Keratinocyte (primary cell): ENCODE results near the gene NLK. TPM values are rescaled to one million over a fixed set of nuclear protein-coding genes. Genes with fewer than 3 reads are reported as not detected.

Experiments used
- DNase-seq: peaks from one replicate; pipeline ENCODE4 v3.0.0-alpha.2; 2011; ENCODE audit warnings: low read depth, missing footprints, low spot score
- FAIRE-seq: peaks from 2 replicates; lab custom pipeline; 2011; peaks lifted over from hg19 to GRCh38; lab: Jason Lieb, UNC
- H2AFZ ChIP-seq: 2 replicates; pipeline ENCODE4 v1.6.0; 2012; ENCODE audit warnings: low read length, control low read depth, inconsistent platforms; ENCODE audit not compliant: control insufficient read depth
- H3K27ac ChIP-seq: 2 replicates; pipeline ENCODE4 v1.5.1; 2011; ENCODE audit warnings: low read length; ENCODE audit not compliant: control insufficient read depth, insufficient read depth
- H3K27me3 ChIP-seq: 3 replicates; pipeline ENCODE4 v1.6.0; 2011; ENCODE audit warnings: low read length; ENCODE audit not compliant: control insufficient read depth, insufficient read depth; ENCODE audit errors: extremely low read depth
- H3K36me3 ChIP-seq, 2 experiments: 2 replicates in 1 of 2; 3 replicates in 1 of 2; pipeline ENCODE4 v1.5.1; 2011; ENCODE audit warnings: low read length in 2 of 2, mild to moderate bottlenecking in 1 of 2; ENCODE audit not compliant: control insufficient read depth in 2 of 2, insufficient read depth in 2 of 2; ENCODE audit errors: extremely low read depth in 1 of 2
- H3K4me1 ChIP-seq: 3 replicates; pipeline ENCODE4 v1.5.1; 2011; ENCODE audit warnings: low read length; ENCODE audit not compliant: control insufficient read depth, insufficient read depth; ENCODE audit errors: extremely low read depth
- H3K4me2 ChIP-seq: 3 replicates; pipeline ENCODE4 v1.6.0; 2011; ENCODE audit warnings: low read depth, low read length; ENCODE audit not compliant: control insufficient read depth, insufficient read depth; ENCODE audit errors: extremely low read depth
- H3K4me3 ChIP-seq, 3 experiments: fragments of 200-600 bp in 1 of 3; sonication (generic) in 1 of 3; 2 replicates in 2 of 3; 3 replicates in 1 of 3; pipeline ENCODE4 v1.5.1; 2011 to 2016; ENCODE audit warnings: low read length in 3 of 3, mild to moderate bottlenecking in 3 of 3, control low read depth in 2 of 3, inconsistent platforms in 1 of 3, low read depth in 1 of 3, mixed read lengths in 1 of 3, mixed run types in 1 of 3, moderate library complexity in 1 of 3; ENCODE audit not compliant: control insufficient read depth in 2 of 3, insufficient read depth in 2 of 3; ENCODE audit errors: extremely low read depth in 1 of 3
- H3K79me2 ChIP-seq: 2 replicates; pipeline ENCODE4 v1.6.0; 2012; ENCODE audit warnings: low read length; ENCODE audit not compliant: control insufficient read depth, insufficient read depth
- H3K9ac ChIP-seq: 3 replicates; pipeline ENCODE4 v1.6.0; 2011; ENCODE audit warnings: low read length; ENCODE audit not compliant: control insufficient read depth, insufficient read depth; ENCODE audit errors: extremely low read depth
- H3K9me1 ChIP-seq: 3 replicates; pipeline ENCODE4 v1.6.0; 2011; ENCODE audit warnings: low read length; ENCODE audit not compliant: control insufficient read depth, insufficient read depth; ENCODE audit errors: extremely low read depth
- H3K9me3 ChIP-seq: 2 replicates; pipeline ENCODE4 v1.5.1; 2012; ENCODE audit warnings: low read depth, low read length; ENCODE audit not compliant: control insufficient read depth
- H4K20me1 ChIP-seq: 3 replicates; pipeline ENCODE4 v1.6.0; 2011; ENCODE audit warnings: low read length; ENCODE audit not compliant: control insufficient read depth, insufficient read depth; ENCODE audit errors: extremely low read depth
- CTCF ChIP-seq, 3 experiments: IDR thresholded peaks in 1 of 3; conservative IDR thresholded peaks in 1 of 3; optimal IDR thresholded peaks in 1 of 3; 2 replicates in 2 of 3; 3 replicates in 1 of 3; pipeline versions ENCODE3 to v1.5.1; 2011; ENCODE audit warnings: low read length in 3 of 3, mild to moderate bottlenecking in 3 of 3, moderate library complexity in 2 of 3, control low read depth in 1 of 3, inconsistent platforms in 1 of 3; ENCODE audit not compliant: insufficient read depth in 2 of 3; ENCODE audit errors: extremely low read depth in 1 of 3
- EZH2 ChIP-seq: IDR thresholded peaks from one replicate; pipeline ENCODE4 v1.6.1; 2012; ENCODE audit warnings: inconsistent platforms, mild to moderate bottlenecking, low read length, moderate library complexity
- dilution Hi-C: fragments of 300-500 bp; cut with MboI; formaldehyde crosslinking; loops from one replicate; pipeline ENCODE4 v1.7.0; 2020; ENCODE audit warnings: low sequenced_read_pairs; ENCODE audit not compliant: extremely low pct_ligation_motif_present
- polyA plus RNA-seq, 5 experiments: library from polyadenylated mRNA; depleted of rRNA in 3 of 5; stranded (reverse) in 3 of 5; stranded (forward) in 1 of 5; unstranded in 1 of 5; fragments of >200 nt; gene quantifications; 1 replicate in 1 of 5; 2 replicates in 3 of 5; 3 replicates in 1 of 5; pipeline versions ENCODE4 v1.2.1 to v1.2.3, GENCODE V29; 2011 to 2012; ENCODE audit warnings: missing spikeins in 2 of 5, low read depth in 1 of 5, low replicate concordance in 1 of 5

The NLK gene
- polyA plus RNA-seq, 1 donor (not counting 4 experiments of a cell fraction or from before 2014, with no cell fraction given): 20.9 TPM

- TF ChIP-seq CTCF (optimal IDR thresholded peaks at IDR 0.05 in 1 of 3, IDR thresholded peaks at IDR 0.05 in 1 of 3, conservative IDR thresholded peaks at IDR 0.05 in 1 of 3; ENCODE audit: extremely low read depth in 1 of 3, insufficient read depth in 2 of 3, low read length in 3 of 3) (no peak), EZH2 (no peak)
- no peak overlapping the region for H3K4me2 ChIP-seq
- dilution Hi-C loops: no loop called here
- no peaks in the 10 kb centered on the region for H3K9me1 ChIP-seq
- DNase-seq (no peak), FAIRE-seq (no peak)
- no peak overlapping the region for H3K9ac ChIP-seq
- no peak overlapping the region for H3K4me3 ChIP-seq
- peaks cover 15% of the 10 kb centered on the region for H3K79me2 ChIP-seq
- H3K36me3 ChIP-seq: no peaks in the 10 kb centered on the region
- H3K27ac ChIP-seq: no peak overlapping the region
- peaks cover 2% of the 10 kb centered on the region for H4K20me1 ChIP-seq
- H3K9me3 ChIP-seq: no peaks in the 10 kb centered on the region
- no peaks in the 10 kb centered on the region for H3K4me1 ChIP-seq
- no peak overlapping the region for H2AFZ ChIP-seq
- no peaks in the 10 kb centered on the region for H3K27me3 ChIP-seq
These were observed 58.5 kb downstream of the NLK start for GRCh38 chr17:28100936-28101335.

GRCh38 chr17:28101919-28102318, 59.4 kb downstream of the NLK start:
- Histone ChIP-seq H2AFZ (no peak overlapping the region), H4K20me1 (no peaks in the 10 kb centered on the region), H3K9me1 (no peaks in the 10 kb centered on the region), H3K79me2 (peaks cover 9% of the 10 kb centered on the region), H3K4me1 (no peaks in the 10 kb centered on the region), H3K4me2 (no peak overlapping the region), H3K36me3 (no peaks in the 10 kb centered on the region), H3K27me3 (no peaks in the 10 kb centered on the region), H3K9ac (no peak overlapping the region), H3K9me3 (no peaks in the 10 kb centered on the region), H3K27ac (no peak overlapping the region), H3K4me3 (no peak overlapping the region)
- FAIRE-seq (no peak), DNase-seq (no peak)
- TF ChIP-seq EZH2: no peak
- no peak for TF ChIP-seq CTCF (optimal IDR thresholded peaks at IDR 0.05 in 1 of 3, IDR thresholded peaks at IDR 0.05 in 1 of 3, conservative IDR thresholded peaks at IDR 0.05 in 1 of 3; ENCODE audit: extremely low read depth in 1 of 3, insufficient read depth in 2 of 3, low read length in 3 of 3)
- dilution Hi-C loops: no loop called here
